ENCODE measurements around the gene GSTM1.

Gene GSTM1

GRCh38 chr1:109687641-109688499, at the start of gene GSTM1:
GSTM1 (plus strand) TSS chr1:109687817; CDS start chr1:109687874, 57 bp downstream.
- DNase-seq (ENCODE audit: extremely low read depth in 1 of 2, low read depth in 1 of 2) = peak in 1 of 2 donors; percentile 75

GRCh38 chr1:109639063-109639840, 48.4 kb upstream of the GSTM1 start:
- no peak for DNase-seq (ENCODE audit: extremely low read depth in 1 of 2, low read depth in 1 of 2)

GRCh38 chr1:109639841-109640184, 47.8 kb upstream of the GSTM1 start:
- DNase-seq (ENCODE audit: extremely low read depth in 1 of 2, low read depth in 1 of 2) = no peak

GRCh38 chr1:109640285-109640865, 47.2 kb upstream of the GSTM1 start:
- peak; percentile 59 to 81 for DNase-seq (ENCODE audit: extremely low read depth in 1 of 2, low read depth in 1 of 2)

GRCh38 chr1:109641078-109641740, 46.4 kb upstream of the GSTM1 start:
- no peak for DNase-seq (ENCODE audit: extremely low read depth in 1 of 2, low read depth in 1 of 2)

- DNase-seq (ENCODE audit: extremely low read depth in 1 of 2, low read depth in 1 of 2) = no peak
These were observed 45.8 kb upstream of the GSTM1 start for GRCh38 chr1:109641861-109642260.

- DNase-seq (ENCODE audit: extremely low read depth in 1 of 2, low read depth in 1 of 2) = no peak
These were observed 45.0 kb upstream of the GSTM1 start for GRCh38 chr1:109642626-109643025.

- peak; percentile 71 to 77 for DNase-seq (ENCODE audit: extremely low read depth in 1 of 2, low read depth in 1 of 2)
These were observed 44.0 kb upstream of the GSTM1 start for GRCh38 chr1:109643385-109644230.

GRCh38 chr1:109644670-109645069, 42.9 kb upstream of the GSTM1 start:
- no peak for DNase-seq (ENCODE audit: extremely low read depth in 1 of 2, low read depth in 1 of 2)

GRCh38 chr1:109649491-109649914, 38.1 kb upstream of the GSTM1 start:
- DNase-seq (ENCODE audit: extremely low read depth in 1 of 2, low read depth in 1 of 2) = no peak

- no peak for DNase-seq (ENCODE audit: extremely low read depth in 1 of 2, low read depth in 1 of 2)
These were observed 37.0 kb upstream of the GSTM1 start for GRCh38 chr1:109650609-109651008.

- DNase-seq (ENCODE audit: extremely low read depth in 1 of 2, low read depth in 1 of 2) = no peak
These were observed 35.2 kb upstream of the GSTM1 start for GRCh38 chr1:109652402-109652801.

GRCh38 chr1:109653306-109653705, 34.3 kb upstream of the GSTM1 start:
- no peak for DNase-seq (ENCODE audit: extremely low read depth in 1 of 2, low read depth in 1 of 2)

- DNase-seq (ENCODE audit: extremely low read depth in 1 of 2, low read depth in 1 of 2) = no peak
These were observed 33.1 kb upstream of the GSTM1 start for GRCh38 chr1:109654519-109654918.

- DNase-seq (ENCODE audit: extremely low read depth in 1 of 2, low read depth in 1 of 2) = peak; percentile 50 to 66
These were observed 31.8 kb upstream of the GSTM1 start, which contains the start of gene GSTM4 for GRCh38 chr1:109655615-109656519. GSTM4 (plus strand) TSS chr1:109656099; CDS start chr1:109656390, 291 bp downstream.

GRCh38 chr1:109657395-109657794, 30.2 kb upstream of the GSTM1 start:
- DNase-seq (ENCODE audit: extremely low read depth in 1 of 2, low read depth in 1 of 2) = no peak

- no peak for DNase-seq (ENCODE audit: extremely low read depth in 1 of 2, low read depth in 1 of 2)
These were observed 29.6 kb upstream of the GSTM1 start for GRCh38 chr1:109657970-109658369.

- no peak for DNase-seq (ENCODE audit: extremely low read depth in 1 of 2, low read depth in 1 of 2)
These were observed 29.0 kb upstream of the GSTM1 start for GRCh38 chr1:109658533-109659042.

- DNase-seq (ENCODE audit: extremely low read depth in 1 of 2, low read depth in 1 of 2) = no peak
These were observed 28.5 kb upstream of the GSTM1 start for GRCh38 chr1:109659145-109659544.
